Vagina (tissue), 2 donors: ENCODE measurements around the gene FYB2. TPM values are rescaled to one million over a fixed set of nuclear protein-coding genes. Genes with fewer than 3 reads are reported as not detected.

Source experiments
- DNase-seq, 2 donors: peaks; one replicate each; pipeline ENCODE4 v3.0.0-alpha.2; 2017; ENCODE audit errors: extremely low spot score in 2 of 2
- H3K27ac ChIP-seq: fragments of 200-600 bp; sonication (generic); one replicate; pipeline ENCODE4 v1.5.1; 2019
- H3K27me3 ChIP-seq: fragments of 200-600 bp; sonication (generic); one replicate; pipeline ENCODE4 v1.5.1; 2019
- H3K36me3 ChIP-seq, 2 donors: fragments of 200-600 bp; sonication (generic); one replicate each; pipeline ENCODE4 v1.5.1; 2017 to 2019
- H3K4me1 ChIP-seq: fragments of 200-600 bp; sonication (generic); one replicate; pipeline ENCODE4 v1.5.1; 2019
- H3K4me3 ChIP-seq, 2 donors: fragments of 200-600 bp; sonication (generic); 1 replicate in 1 of 2; 2 replicates in 1 of 2; pipeline ENCODE4 v1.5.1; 2016 to 2019
- H3K9me3 ChIP-seq: fragments of 200-600 bp; sonication (generic); one replicate; pipeline ENCODE4 v1.5.1; 2019
- CTCF ChIP-seq, 3 experiments: fragments of 450-650 bp in 2 of 3; fragments of 200-600 bp in 1 of 3; sonication (generic) in 1 of 3; IDR thresholded peaks; one replicate each; pipeline ENCODE4 v1.5.1; 2017 to 2019; ENCODE audit warnings: antibody characterized with exemption in 3 of 3, mild to moderate bottlenecking in 2 of 3, moderate library complexity in 2 of 3
- POLR2A ChIP-seq, 2 donors: fragments of 450-650 bp; IDR thresholded peaks; one replicate each; pipeline ENCODE4 v1.6.1; 2017; ENCODE audit warnings: antibody characterized with exemption in 2 of 2, mild to moderate bottlenecking in 2 of 2, moderate library complexity in 2 of 2
- POLR2AphosphoS5 ChIP-seq, 2 donors: sonication (generic); formaldehyde crosslinking; IDR thresholded peaks; one replicate each; pipeline ENCODE4 v1.9.0; 2017; ENCODE audit warnings: antibody characterized with exemption in 2 of 2, mild to moderate bottlenecking in 2 of 2, low read depth in 1 of 2; ENCODE audit not compliant: insufficient read depth in 1 of 2
- intact Hi-C: fragments of 100-400 bp; cut with DNase I; formaldehyde crosslinking; loops from one replicate; pipeline ENCODE4 v1.15.1; 2023
- total RNA-seq: library from RNA; depleted of rRNA; stranded (reverse); fragments of >200 nt; gene quantifications from one replicate; pipeline ENCODE4 v1.2.3, GENCODE V29; 2016

Gene FYB2
- total RNA-seq, 1 donor from 2014 or later, result not detected

GRCh38 chr1:56675763-56676162 is 143.4 kb downstream of the FYB2 start:
- Histone ChIP-seq H3K4me1 (no peaks in the 10 kb centered on the region), H3K4me3 (no peak overlapping the region), H3K36me3 (no peaks in the 10 kb centered on the region), H3K9me3 (no peaks in the 10 kb centered on the region), H3K27ac (no peak overlapping the region), H3K27me3 (no peaks in the 10 kb centered on the region)
- TF ChIP-seq POLR2AphosphoS5 (IDR thresholded peaks at IDR 0.05; ENCODE audit: insufficient read depth in 1 of 2, low read depth in 1 of 2), result no peak
- no peak for TF ChIP-seq CTCF (IDR thresholded peaks at IDR 0.05)
- no peak for TF ChIP-seq POLR2A (IDR thresholded peaks at IDR 0.05)
- intact Hi-C loops, result no loop called here
- no peak for DNase-seq

GRCh38 chr1:56672579-56672978 is 146.6 kb downstream of the FYB2 start:
- Histone ChIP-seq H3K9me3 (no peaks in the 10 kb centered on the region), H3K36me3 (no peaks in the 10 kb centered on the region), H3K27ac (no peak overlapping the region), H3K4me3 (no peak overlapping the region), H3K27me3 (no peaks in the 10 kb centered on the region), H3K4me1 (no peaks in the 10 kb centered on the region)
- intact Hi-C loops, result no loop called here
- TF ChIP-seq POLR2AphosphoS5 (IDR thresholded peaks at IDR 0.05; ENCODE audit: insufficient read depth in 1 of 2, low read depth in 1 of 2) (no peak), POLR2A (IDR thresholded peaks at IDR 0.05) (no peak), CTCF (IDR thresholded peaks at IDR 0.05) (no peak)
- no peak for DNase-seq

GRCh38 chr1:56671542-56671941 is 147.7 kb downstream of the FYB2 start:
- intact Hi-C loops, result no loop called here
- Histone ChIP-seq H3K27ac (no peak overlapping the region), H3K36me3 (no peaks in the 10 kb centered on the region), H3K4me3 (no peak overlapping the region), H3K9me3 (no peaks in the 10 kb centered on the region), H3K27me3 (no peaks in the 10 kb centered on the region), H3K4me1 (no peaks in the 10 kb centered on the region)
- no peak for DNase-seq
- TF ChIP-seq POLR2A (IDR thresholded peaks at IDR 0.05) (no peak), POLR2AphosphoS5 (IDR thresholded peaks at IDR 0.05; ENCODE audit: insufficient read depth in 1 of 2, low read depth in 1 of 2) (no peak), CTCF (IDR thresholded peaks at IDR 0.05) (no peak)

- intact Hi-C loops, result no loop called here
- DNase-seq, result no peak
- H3K4me1 ChIP-seq, result no peaks in the 10 kb centered on the region
- H3K4me3 ChIP-seq, result no peak overlapping the region
- TF ChIP-seq CTCF (IDR thresholded peaks at IDR 0.05) (no peak), POLR2A (IDR thresholded peaks at IDR 0.05) (no peak), POLR2AphosphoS5 (IDR thresholded peaks at IDR 0.05; ENCODE audit: insufficient read depth in 1 of 2, low read depth in 1 of 2) (no peak)
- H3K27me3 ChIP-seq, result no peaks in the 10 kb centered on the region
- no peaks in the 10 kb centered on the region for H3K36me3 ChIP-seq
- no peaks in the 10 kb centered on the region for H3K9me3 ChIP-seq
- no peak overlapping the region for H3K27ac ChIP-seq
Measured at GRCh38 chr1:56671085-56671484, 148.1 kb downstream of the FYB2 start.

GRCh38 chr1:56670350-56670749 is 148.9 kb downstream of the FYB2 start:
- intact Hi-C loops, result no loop called here
- no peaks in the 10 kb centered on the region for H3K27me3 ChIP-seq
- no peaks in the 10 kb centered on the region for H3K36me3 ChIP-seq
- no peak for DNase-seq
- no peaks in the 10 kb centered on the region for H3K9me3 ChIP-seq
- H3K27ac ChIP-seq, result no peak overlapping the region
- H3K4me3 ChIP-seq, result no peak overlapping the region
- H3K4me1 ChIP-seq, result no peaks in the 10 kb centered on the region
- no peak for TF ChIP-seq POLR2A (IDR thresholded peaks at IDR 0.05)
- no peak for TF ChIP-seq CTCF (IDR thresholded peaks at IDR 0.05)
- no peak for TF ChIP-seq POLR2AphosphoS5 (IDR thresholded peaks at IDR 0.05; ENCODE audit: insufficient read depth in 1 of 2, low read depth in 1 of 2)

Other genes with a start within 250 kb of the FYB2 start
- 236 TPM for gene PLPP3, start 239.8 kb downstream of the FYB2 start, total RNA-seq
- 3.7 TPM for gene PRKAA2, start 174.1 kb downstream of the FYB2 start, total RNA-seq
- gene C8A, start 35.4 kb upstream of the FYB2 start, total RNA-seq, result not detected
- gene C8B, start 146.6 kb upstream of the FYB2 start, total RNA-seq, result not detected